GM18858 (cell line): ENCODE results near the gene KHK.
A peak's percentile ranks its signal among the peaks of the same experiment; 100 is the strongest.

Experiments
- ATAC-seq: cut with Tn5 transposase; IDR thresholded peaks from one replicate; pipeline ENCODE4 v1.9.1; 2021; ENCODE audit not compliant: unreplicated experiment

The KHK gene

DNA sequence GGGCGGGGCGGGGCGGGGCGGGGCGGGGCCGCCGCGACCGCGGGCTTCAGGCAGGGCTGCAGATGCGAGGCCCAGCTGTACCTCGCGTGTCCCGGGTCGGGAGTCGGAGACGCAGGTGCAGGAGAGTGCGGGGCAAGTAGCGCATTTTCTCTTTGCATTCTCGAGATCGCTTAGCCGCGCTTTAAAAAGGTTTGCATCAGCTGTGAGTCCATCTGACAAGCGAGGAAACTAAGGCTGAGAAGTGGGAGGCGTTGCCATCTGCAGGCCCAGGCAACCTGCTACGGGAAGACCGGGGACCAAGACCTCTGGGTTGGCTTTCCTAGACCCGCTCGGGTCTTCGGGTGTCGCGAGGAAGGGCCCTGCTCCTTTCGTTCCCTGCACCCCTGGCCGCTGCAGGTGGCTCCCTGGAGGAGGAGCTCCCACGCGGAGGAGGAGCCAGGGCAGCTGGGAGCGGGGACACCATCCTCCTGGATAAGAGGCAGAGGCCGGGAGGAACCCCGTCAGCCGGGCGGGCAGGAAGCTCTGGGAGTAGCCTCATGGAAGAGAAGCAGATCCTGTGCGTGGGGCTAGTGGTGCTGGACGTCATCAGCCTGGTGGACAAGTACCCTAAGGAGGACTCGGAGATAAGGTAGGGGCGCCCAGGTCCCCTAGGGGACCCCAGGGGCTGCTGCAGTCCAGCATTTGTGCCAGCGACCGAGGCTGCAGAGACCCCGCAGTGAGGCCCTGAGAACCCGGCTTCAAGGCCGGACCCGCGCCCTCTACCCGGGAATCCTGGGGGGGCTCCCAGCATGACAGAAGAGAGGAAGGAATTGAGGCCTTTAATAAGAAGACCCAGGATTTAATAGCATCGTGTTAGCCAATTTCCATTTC, at the start of gene KHK:
TSS of gene KHK (plus strand) at position 49 of the 870 bp plus-strand sequence. CDS start at position 537, 488 bp downstream.
- no peak for ATAC-seq

GRCh38 chr2:27038012-27038411, 48.6 kb upstream of the KHK start:
- ATAC-seq, result no peak

DNA sequence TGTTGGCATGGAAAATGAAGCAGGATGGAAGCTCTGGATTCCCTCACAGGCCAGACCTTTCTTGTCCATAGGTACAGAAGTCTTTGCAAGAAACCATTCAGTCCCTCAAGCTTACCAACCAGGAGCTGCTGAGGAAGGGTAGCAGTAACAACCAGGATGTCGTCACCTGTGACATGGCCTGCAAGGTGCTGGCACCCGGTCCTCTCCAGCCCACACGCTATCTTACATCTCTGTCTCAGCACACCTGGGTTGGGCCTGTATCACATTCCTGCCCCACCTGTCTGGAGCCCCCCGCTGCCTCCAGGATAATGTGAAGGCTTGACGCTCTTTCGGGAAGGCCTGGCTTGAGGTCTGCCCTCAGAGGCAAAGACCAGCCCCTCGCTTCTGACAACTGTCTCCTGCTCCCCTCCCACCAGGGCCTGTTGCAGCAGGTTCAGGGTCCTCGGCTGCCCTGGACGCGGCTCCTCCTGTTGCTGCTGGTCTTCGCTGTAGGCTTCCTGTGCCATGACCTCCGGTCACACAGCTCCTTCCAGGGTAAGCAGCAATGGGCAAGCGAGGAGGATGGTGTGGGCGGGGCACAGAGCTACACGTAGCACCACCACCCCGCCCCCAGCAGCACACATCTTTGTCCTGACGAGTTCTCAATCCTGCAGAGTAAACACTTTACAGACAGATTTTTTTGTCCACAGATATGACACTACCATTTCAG, 47.8 kb upstream of the KHK start:
- ATAC-seq, result no peak

GRCh38 chr2:27039426-27039825, 47.1 kb upstream of the KHK start:
- ATAC-seq, result no peak

DNA sequence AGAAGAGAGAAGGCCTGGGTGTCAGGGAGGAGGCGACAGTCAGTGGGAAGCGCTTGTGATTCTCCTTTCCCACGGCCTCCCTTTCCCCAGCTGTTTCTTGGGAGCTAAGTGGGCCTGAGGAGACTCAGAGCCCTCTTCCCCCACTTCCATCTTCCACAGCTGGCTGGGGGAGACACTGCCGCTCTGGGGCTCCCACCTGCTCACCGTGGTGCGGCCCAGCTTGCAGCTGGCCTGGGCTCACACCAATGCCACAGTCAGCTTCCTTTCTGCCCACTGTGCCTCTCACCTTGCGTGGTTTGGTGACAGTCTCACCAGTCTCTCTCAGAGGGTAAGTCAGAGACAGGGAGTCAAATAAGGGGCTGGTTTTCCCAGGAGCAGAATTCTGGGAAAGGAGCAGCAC, 46.7 kb upstream of the KHK start:
- ATAC-seq, result no peak

GRCh38 chr2:27040282-27040681, 46.3 kb upstream of the KHK start:
- ATAC-seq, result no peak

DNA sequence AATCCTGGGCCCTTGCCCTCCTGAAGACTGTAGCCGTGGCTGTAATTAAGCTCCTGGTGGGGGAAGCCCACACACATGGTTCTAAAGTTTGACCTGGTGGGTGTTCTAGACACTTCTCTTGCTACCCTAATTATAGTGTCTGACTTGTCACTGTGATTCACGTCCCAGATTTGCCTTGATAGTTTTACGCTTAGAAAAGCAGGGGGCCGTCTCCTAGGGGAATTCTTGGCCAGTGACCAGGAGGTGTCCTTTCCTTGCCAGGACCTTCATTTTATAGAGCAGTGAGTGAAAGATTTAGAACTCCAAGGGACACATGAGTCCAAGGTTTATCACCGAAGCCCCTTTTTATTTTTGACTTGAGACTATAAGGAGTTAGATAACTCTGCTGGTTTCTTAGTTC, 44.8 kb upstream of the KHK start:
- no peak for ATAC-seq

DNA sequence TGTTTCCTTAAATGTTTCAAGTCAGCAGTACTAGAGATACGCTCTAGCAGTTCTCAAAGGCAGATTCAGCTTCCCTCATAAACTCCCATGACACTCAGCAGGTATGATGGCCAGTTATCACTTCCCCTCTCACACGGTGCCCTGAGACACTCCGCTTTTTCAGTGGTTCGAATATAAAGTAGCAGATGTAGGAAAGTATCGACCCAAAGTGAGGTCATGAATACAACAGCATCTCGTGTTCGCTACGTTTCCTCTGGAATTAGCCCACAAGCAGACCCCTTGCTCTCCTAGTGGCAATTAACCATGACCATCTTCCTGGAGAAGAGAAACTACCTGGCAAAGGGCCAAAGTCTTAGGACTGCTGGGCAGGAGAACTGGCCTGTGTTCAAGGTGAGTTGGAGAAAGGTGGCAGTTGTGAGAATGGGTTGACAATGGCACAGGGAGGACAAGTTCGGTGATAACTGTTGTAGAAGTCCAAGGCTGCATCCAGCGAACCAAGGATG, 44.4 kb upstream of the KHK start:
- ATAC-seq, result peak; percentile 70

DNA sequence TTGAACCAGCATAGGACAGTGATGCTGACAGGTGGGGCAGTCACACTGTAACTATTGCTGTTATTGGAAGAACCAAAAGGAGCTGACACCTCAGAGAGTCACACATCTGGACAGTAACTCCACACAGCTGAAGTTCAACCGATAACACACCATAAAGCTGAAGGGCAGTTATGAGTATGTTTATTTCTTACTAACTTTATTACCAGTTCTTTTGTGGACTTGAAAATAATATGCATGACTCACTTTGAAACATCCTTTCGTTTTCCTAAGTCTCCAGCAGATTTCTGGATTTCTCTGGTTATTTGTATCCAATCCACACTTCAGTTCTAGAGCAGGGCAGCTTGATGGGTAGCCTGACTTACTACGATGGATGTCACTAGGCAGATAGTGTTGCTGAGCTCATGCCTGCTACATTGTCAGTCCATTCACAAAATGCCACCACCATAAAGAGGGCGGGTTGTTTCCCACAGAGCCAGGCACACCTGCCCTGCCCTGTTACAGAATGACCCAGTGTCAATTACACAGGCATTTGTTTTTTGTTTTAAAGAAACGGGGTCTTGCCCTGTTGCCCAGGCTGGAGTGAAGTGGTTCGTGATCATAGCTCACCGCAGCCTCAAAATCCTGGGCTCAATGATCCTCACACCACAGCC, 43.5 kb upstream of the KHK start:
- no peak for ATAC-seq

DNA sequence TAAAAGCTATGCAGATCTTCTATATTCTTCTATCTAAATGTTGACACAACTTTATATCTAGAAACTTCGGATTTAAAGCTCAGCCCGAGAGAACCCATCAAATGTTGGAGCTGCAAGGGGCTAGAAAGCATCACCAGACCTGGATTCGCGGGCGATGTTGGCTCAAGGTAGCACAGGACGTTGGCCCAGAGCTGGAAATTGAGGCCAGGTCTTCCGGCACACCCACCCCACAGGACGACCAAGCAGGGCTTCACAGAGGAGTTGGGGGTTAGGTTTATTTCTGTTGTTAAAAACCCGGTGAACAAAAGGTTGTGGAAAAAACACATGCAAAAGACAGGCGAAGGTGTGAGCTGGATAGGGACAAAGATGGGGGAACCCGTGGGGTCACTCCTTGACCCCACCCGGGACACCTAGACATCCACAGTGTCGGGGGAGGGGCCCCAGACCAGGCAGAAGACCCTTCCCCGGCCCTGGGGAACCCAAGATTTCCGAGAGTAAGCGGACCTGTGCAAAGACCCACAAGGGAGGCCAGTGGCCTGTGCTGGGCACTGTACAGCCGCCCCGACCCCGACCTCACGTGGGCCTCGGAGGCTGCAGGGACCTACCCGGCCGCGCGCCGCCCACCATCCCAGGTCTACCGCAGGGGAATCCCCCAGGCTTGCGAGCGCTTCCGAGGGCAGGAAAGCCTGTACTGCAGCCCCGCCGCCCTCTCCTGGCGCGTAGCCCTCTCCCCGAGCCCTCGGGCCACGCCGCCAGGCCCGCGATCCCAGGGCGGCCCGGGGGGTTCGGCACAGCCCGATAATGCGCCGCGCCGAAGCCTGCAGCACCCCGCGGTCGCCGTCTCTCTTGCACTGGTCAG, 36.9 kb upstream of the KHK start:
- ATAC-seq, result peak; percentile 21

- ATAC-seq, result peak; percentile 35
Observed at GRCh38 chr2:27050281-27050995, 36.1 kb upstream of the KHK start.

- peak; percentile 54 for ATAC-seq
Observed at GRCh38 chr2:27050996-27051901, 35.3 kb upstream of the KHK start, which contains the start of gene AGBL5. Gene AGBL5 (plus strand): TSS chr2:27051668. CDS start chr2:27052959, 1,291 bp downstream.

GRCh38 chr2:27051902-27052645, 34.5 kb upstream of the KHK start:
- no peak for ATAC-seq

- no peak for ATAC-seq
Observed at GRCh38 chr2:27053321-27053720, 33.3 kb upstream of the KHK start.

DNA sequence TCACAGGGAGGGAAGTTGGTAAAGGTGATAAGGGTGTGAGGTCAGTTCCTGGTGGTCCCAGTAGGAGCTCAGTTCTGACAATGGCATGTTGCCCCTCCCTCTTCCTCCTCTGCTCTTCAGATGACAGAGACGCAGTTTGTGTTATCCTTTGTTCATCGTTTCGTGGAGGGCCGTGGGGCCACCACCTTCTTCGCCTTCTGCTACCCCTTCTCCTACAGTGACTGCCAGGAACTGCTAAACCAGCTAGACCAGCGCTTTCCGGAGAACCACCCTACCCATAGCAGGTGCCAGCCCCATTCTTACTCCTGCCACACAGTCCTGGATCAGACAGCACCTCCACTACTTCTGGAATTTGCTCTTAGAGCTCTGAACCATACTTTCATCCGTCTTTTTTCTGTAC, 32.8 kb upstream of the KHK start:
- no peak for ATAC-seq

DNA sequence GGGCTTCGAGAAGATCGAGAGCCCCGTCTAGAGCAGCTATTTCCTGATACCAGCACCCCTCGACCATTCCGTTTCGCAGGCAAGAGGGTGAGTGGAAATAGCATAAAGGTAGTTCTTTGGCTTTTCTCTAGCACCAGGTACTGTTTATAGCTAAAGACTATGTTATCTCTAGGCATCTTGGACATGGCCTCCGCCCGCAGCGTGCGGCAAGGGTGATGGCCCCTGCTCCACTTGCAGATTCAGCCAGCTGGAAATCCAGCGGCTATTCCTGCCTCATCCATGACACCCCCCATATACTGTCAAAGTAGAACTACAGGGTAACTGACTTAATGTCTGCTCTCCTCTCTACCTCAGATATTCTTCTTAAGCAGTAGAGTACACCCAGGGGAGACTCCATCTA, 31.9 kb upstream of the KHK start:
- ATAC-seq, result no peak

DNA sequence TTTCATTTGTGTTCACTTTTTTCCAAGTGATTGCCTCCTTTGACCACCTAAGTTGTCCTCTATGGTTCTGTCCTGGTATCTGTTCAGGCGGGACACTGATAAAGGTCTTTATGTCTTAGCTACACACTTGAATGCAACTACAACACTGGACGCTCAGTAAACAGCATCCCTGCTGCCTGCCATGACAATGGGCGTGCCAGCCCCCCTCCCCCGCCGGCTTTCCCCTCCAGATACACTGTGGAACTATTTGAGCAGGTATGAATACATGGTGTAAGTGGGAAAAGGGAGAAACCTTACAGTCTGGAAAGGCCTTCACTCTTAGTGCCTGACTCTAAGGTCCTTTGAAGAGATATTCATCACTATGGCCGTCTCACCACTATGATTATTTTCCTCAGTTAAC, 29.4 kb upstream of the KHK start:
- no peak for ATAC-seq

- ATAC-seq, result no peak
Observed at GRCh38 chr2:27058210-27058609, 28.4 kb upstream of the KHK start.
